Amniotic epithelial cell (primary cell): ENCODE data around the gene SEMA4C.

Experiments
- DNase-seq: peaks from one replicate; pipeline ENCODE4 v3.0.0-alpha.2; 2010; ENCODE audit warnings: low read depth

The SEMA4C gene

GRCh38 chr2:96842600-96842999, 27.3 kb downstream of the SEMA4C start:
- no peak for DNase-seq

GRCh38 chr2:96841701-96842495, 28.0 kb downstream of the SEMA4C start:
- DNase-seq = no peak

GRCh38 chr2:96839875-96840850, 29.7 kb downstream of the SEMA4C start:
- no peak for DNase-seq

- peak; percentile 48 for DNase-seq
These were observed 30.5 kb downstream of the SEMA4C start for GRCh38 chr2:96839293-96839874.

- no peak for DNase-seq
These were observed 31.3 kb downstream of the SEMA4C start for GRCh38 chr2:96838345-96839292.

- DNase-seq = no peak
These were observed 32.3 kb downstream of the SEMA4C start for GRCh38 chr2:96837575-96837974.

- DNase-seq = no peak
These were observed 34.0 kb downstream of the SEMA4C start for GRCh38 chr2:96835830-96836229.

- DNase-seq = peak; percentile 48
These were observed 36.9 kb downstream of the SEMA4C start for GRCh38 chr2:96832754-96833507.

GRCh38 chr2:96832408-96832753, 37.5 kb downstream of the SEMA4C start:
- no peak for DNase-seq

- DNase-seq = no peak
These were observed 38.2 kb downstream of the SEMA4C start for GRCh38 chr2:96831679-96832078.

- DNase-seq = no peak
These were observed 39.8 kb downstream of the SEMA4C start for GRCh38 chr2:96830044-96830562.

GRCh38 chr2:96828874-96829273, 41.0 kb downstream of the SEMA4C start:
- no peak for DNase-seq

- no peak for DNase-seq
These were observed 41.4 kb downstream of the SEMA4C start for GRCh38 chr2:96828436-96828835.

- DNase-seq = no peak
These were observed 43.2 kb downstream of the SEMA4C start for GRCh38 chr2:96826546-96827278.

GRCh38 chr2:96825057-96825456, 44.8 kb downstream of the SEMA4C start:
- DNase-seq = no peak

- peak; percentile 78 for DNase-seq
These were observed 45.6 kb downstream of the SEMA4C start for GRCh38 chr2:96824079-96824870.

- DNase-seq = no peak
These were observed 46.7 kb downstream of the SEMA4C start for GRCh38 chr2:96823198-96823597.

- no peak for DNase-seq
These were observed 47.1 kb downstream of the SEMA4C start for GRCh38 chr2:96822786-96823185.

- no peak for DNase-seq
These were observed 48.7 kb downstream of the SEMA4C start for GRCh38 chr2:96821113-96821675.
